Panc1 (cell line): ENCODE measurements around the gene IFNG.

Experiments used
- SIN3A ChIP-seq: IDR thresholded peaks from 2 replicates; pipeline ENCODE4 v1.6.1; 2012; ENCODE audit warnings: low read depth, mild to moderate bottlenecking, low read length, moderate library complexity, borderline replicate concordance; ENCODE audit not compliant: insufficient read depth
- TF ChIP-seq, protein P1 (sequence below): fragments of 450-650 bp; IDR thresholded peaks from 2 replicates; pipeline ENCODE4 v1.5.1; 2017; ENCODE audit warnings: mild to moderate bottlenecking
- TF ChIP-seq, protein P2 (sequence below), 2 experiments: IDR thresholded peaks; 2 replicates each; pipeline ENCODE4 v1.6.1; 2011 to 2012; ENCODE audit warnings: low read depth in 2 of 2, control low read depth in 1 of 2, low read length in 1 of 2, mild to moderate bottlenecking in 1 of 2, moderate library complexity in 1 of 2; ENCODE audit not compliant: insufficient read depth in 1 of 2

DNA sequence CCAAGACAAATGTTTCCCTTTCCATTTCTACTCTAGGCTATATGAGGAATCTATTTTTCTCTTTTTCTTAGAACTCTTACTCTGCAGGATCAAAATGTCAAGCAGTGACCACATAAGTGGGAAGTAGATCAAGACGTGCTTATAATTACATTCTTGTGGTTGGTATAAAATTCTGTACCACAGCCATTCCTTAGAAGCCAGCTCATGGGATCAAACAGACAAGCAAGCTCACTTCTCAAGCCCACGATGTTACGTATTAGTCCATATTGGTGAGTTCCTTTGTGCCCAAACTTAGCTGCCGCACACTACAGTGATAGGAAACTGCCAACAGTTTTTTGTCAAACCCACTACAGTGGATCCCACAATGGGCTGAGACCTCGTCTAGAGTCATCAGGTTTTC lies 53.4 kb downstream of the IFNG start:
- TF ChIP-seq, protein P1, sequence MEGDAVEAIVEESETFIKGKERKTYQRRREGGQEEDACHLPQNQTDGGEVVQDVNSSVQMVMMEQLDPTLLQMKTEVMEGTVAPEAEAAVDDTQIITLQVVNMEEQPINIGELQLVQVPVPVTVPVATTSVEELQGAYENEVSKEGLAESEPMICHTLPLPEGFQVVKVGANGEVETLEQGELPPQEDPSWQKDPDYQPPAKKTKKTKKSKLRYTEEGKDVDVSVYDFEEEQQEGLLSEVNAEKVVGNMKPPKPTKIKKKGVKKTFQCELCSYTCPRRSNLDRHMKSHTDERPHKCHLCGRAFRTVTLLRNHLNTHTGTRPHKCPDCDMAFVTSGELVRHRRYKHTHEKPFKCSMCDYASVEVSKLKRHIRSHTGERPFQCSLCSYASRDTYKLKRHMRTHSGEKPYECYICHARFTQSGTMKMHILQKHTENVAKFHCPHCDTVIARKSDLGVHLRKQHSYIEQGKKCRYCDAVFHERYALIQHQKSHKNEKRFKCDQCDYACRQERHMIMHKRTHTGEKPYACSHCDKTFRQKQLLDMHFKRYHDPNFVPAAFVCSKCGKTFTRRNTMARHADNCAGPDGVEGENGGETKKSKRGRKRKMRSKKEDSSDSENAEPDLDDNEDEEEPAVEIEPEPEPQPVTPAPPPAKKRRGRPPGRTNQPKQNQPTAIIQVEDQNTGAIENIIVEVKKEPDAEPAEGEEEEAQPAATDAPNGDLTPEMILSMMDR = no peak
- TF ChIP-seq SIN3A = no peak
- TF ChIP-seq, protein P2, sequence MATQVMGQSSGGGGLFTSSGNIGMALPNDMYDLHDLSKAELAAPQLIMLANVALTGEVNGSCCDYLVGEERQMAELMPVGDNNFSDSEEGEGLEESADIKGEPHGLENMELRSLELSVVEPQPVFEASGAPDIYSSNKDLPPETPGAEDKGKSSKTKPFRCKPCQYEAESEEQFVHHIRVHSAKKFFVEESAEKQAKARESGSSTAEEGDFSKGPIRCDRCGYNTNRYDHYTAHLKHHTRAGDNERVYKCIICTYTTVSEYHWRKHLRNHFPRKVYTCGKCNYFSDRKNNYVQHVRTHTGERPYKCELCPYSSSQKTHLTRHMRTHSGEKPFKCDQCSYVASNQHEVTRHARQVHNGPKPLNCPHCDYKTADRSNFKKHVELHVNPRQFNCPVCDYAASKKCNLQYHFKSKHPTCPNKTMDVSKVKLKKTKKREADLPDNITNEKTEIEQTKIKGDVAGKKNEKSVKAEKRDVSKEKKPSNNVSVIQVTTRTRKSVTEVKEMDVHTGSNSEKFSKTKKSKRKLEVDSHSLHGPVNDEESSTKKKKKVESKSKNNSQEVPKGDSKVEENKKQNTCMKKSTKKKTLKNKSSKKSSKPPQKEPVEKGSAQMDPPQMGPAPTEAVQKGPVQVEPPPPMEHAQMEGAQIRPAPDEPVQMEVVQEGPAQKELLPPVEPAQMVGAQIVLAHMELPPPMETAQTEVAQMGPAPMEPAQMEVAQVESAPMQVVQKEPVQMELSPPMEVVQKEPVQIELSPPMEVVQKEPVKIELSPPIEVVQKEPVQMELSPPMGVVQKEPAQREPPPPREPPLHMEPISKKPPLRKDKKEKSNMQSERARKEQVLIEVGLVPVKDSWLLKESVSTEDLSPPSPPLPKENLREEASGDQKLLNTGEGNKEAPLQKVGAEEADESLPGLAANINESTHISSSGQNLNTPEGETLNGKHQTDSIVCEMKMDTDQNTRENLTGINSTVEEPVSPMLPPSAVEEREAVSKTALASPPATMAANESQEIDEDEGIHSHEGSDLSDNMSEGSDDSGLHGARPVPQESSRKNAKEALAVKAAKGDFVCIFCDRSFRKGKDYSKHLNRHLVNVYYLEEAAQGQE (IDR thresholded peaks at IDR 0.05; ENCODE audit: insufficient read depth in 1 of 2, low read depth in 2 of 2, low read length in 1 of 2) = no peak
